Measurements from ENCODE around the gene KLB.

The KLB gene

GRCh38 chr4:39466747-39467146 is 60.0 kb downstream of the KLB start:
- DNase-seq = no peak

GRCh38 chr4:39467464-39467863 is 60.7 kb downstream of the KLB start:
- DNase-seq = no peak

GRCh38 chr4:39469429-39470077 is 62.8 kb downstream of the KLB start:
- DNase-seq = peak; percentile 53

GRCh38 chr4:39470402-39470801 is 63.7 kb downstream of the KLB start:
- DNase-seq = no peak

- no peak for DNase-seq
These were observed 65.7 kb downstream of the KLB start for GRCh38 chr4:39472396-39472795.

GRCh38 chr4:39476187-39476895 is 69.6 kb downstream of the KLB start:
- no peak for DNase-seq

GRCh38 chr4:39480251-39480650 is 73.5 kb downstream of the KLB start:
- DNase-seq = no peak

- DNase-seq = no peak
These were observed 74.4 kb downstream of the KLB start for GRCh38 chr4:39480902-39481695.

GRCh38 chr4:39484582-39485272 is 78.0 kb downstream of the KLB start:
- no peak for DNase-seq

GRCh38 chr4:39486221-39486804 is 79.6 kb downstream of the KLB start:
- DNase-seq = no peak

GRCh38 chr4:39490322-39490721 is 83.6 kb downstream of the KLB start:
- DNase-seq = no peak

GRCh38 chr4:39494354-39494753 is 87.6 kb downstream of the KLB start:
- no peak for DNase-seq

GRCh38 chr4:39495446-39496213 is 88.9 kb downstream of the KLB start:
- DNase-seq = no peak

GRCh38 chr4:39497909-39498726 is 91.4 kb downstream of the KLB start:
- no peak for DNase-seq

- no peak for DNase-seq
These were observed 91.9 kb downstream of the KLB start for GRCh38 chr4:39498727-39499020.

All from CD4-positive, alpha-beta T cell treated with Interleukin-4 for 4 hours (primary cell).